Activated naive CD8-positive, alpha-beta T cell (primary cell): ENCODE results near the gene IGLL1.
"Not testable (repeated sequence)": the region's sequence is repeated elsewhere in the genome, so short reads cannot be mapped to it uniquely, and the experiment has no call there.

Source experiments
- H3K27ac Mint-ChIP-seq: one replicate; pipeline ENCODE4 v1.8.0; 2021; ENCODE audit warnings: mixed read lengths
- H3K27me3 Mint-ChIP-seq: one replicate; pipeline ENCODE4 v1.8.0; 2021; ENCODE audit warnings: mixed read lengths
- H3K36me3 Mint-ChIP-seq: one replicate; pipeline ENCODE4 v1.8.0; 2021; ENCODE audit warnings: mixed read lengths
- H3K4me1 Mint-ChIP-seq: one replicate; pipeline ENCODE4 v1.8.0; 2021; ENCODE audit warnings: low read depth, mixed read lengths
- H3K4me3 Mint-ChIP-seq: one replicate; pipeline ENCODE4 v1.8.0; 2021; ENCODE audit warnings: mild to moderate bottlenecking, mixed read lengths
- H3K9me3 Mint-ChIP-seq: one replicate; pipeline ENCODE4 v1.8.0; 2021; ENCODE audit warnings: low read depth, mixed read lengths

IGLL1 gene

DNA sequence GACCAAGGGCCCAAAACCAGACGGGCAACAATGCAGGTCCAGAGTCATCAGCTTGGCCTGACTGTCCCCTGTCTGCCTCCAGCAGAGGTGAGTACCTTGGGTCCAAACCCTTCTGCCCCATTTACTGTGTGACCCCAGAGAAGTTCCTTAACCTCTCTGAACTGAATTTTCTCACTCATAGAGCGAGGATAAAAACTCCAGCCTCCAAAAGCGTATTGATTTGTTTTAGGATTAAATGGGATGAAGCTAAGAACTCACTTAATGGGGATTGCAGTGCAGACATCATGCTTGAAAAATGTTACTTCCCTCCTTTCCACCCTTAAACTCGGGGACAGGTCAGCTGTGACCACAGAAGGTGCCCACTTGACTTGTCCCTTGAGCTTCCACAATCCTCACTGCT is 22.6 kb downstream of the IGLL1 start:
- no peaks in the 10 kb centered on the region for H3K9me3 Mint-ChIP-seq
- H3K27ac Mint-ChIP-seq, result no peak overlapping the region
- H3K36me3 Mint-ChIP-seq, result no peaks in the 10 kb centered on the region
- H3K27me3 Mint-ChIP-seq, result peaks cover 2% of the 10 kb centered on the region
- no peaks in the 10 kb centered on the region for H3K4me1 Mint-ChIP-seq
- H3K4me3 Mint-ChIP-seq, result no peak overlapping the region

DNA sequence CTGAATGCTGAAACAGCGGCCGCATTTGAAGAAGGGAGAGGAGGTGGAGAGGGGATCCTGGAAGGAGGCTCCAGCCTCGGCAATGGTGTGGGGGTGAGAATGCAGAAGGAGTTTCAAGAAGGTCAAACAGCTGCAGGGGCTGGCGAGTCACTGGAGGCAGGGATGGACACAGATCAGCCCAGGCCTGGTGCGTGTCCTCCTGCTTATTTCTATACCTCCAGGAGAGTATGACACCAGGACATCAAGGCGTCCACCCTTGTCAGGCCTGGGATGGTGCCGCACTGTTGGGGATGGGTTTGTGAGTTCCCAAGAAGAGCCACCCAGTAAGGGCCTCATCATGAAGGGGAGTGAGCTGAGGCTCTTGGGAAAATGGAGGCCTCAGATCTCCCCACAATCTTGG is 23.1 kb downstream of the IGLL1 start:
- H3K36me3 Mint-ChIP-seq, result no peaks in the 10 kb centered on the region
- no peak overlapping the region for H3K27ac Mint-ChIP-seq
- no peaks in the 10 kb centered on the region for H3K9me3 Mint-ChIP-seq
- H3K4me3 Mint-ChIP-seq, result no peak overlapping the region
- peaks cover 2% of the 10 kb centered on the region for H3K27me3 Mint-ChIP-seq
- no peaks in the 10 kb centered on the region for H3K4me1 Mint-ChIP-seq

DNA sequence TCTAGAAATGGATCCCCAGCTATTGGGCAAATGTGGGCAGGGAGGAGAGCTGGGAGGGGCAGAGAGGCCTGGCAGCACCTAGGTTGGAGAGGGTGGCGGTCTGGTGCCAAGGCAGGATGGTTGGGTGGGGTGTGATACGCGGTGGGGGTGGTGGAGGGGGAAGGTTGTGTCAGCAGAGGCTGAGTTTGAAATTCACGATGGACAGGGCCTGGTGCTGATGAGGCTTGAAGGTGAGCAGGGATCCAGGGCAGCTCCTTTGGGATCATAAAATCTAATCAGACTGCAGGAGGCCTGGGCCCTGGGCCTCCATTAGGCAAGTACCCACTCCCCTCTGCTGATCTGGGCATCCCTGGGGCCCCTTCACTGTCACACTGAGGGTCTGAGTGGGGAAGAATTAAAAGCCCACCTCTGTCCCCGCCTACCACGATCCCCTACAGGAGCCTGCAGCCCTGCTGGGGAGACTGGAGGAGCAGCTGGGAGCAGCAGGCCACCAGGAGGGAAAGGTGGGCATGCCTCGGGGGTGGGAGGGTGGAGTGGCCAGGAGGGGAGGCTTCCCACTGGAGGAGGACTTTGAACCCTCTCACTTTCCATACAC is 24.0 kb downstream of the IGLL1 start:
- peaks cover 2% of the 10 kb centered on the region for H3K27me3 Mint-ChIP-seq
- no peaks in the 10 kb centered on the region for H3K4me1 Mint-ChIP-seq
- H3K4me3 Mint-ChIP-seq, result no peak overlapping the region
- H3K36me3 Mint-ChIP-seq, result no peaks in the 10 kb centered on the region
- no peak overlapping the region for H3K27ac Mint-ChIP-seq
- no peaks in the 10 kb centered on the region for H3K9me3 Mint-ChIP-seq

DNA sequence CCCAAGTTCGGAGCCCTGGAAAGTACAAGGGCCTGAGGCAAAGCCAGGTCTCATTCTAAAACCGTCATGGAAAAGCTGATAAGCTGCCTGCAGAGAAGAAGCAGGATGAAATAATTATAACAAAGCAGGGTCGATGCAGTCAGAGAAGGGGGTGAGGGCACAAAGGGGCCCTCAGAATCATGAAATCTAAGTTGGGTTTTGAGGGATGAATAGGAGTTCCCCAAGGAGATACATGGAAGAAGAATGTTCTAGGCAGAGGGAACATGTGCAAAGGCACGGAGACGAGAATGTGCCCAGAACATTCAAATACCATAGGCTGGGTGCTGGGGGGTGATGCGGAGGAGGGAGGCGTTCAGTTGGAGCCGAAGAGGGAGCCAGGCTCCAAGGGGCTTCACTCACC is 25.0 kb downstream of the IGLL1 start:
- Mint-ChIP-seq H3K27ac (no peak overlapping the region), H3K27me3 (peaks cover 2% of the 10 kb centered on the region), H3K9me3 (no peaks in the 10 kb centered on the region), H3K36me3 (no peaks in the 10 kb centered on the region), H3K4me3 (no peak overlapping the region), H3K4me1 (no peaks in the 10 kb centered on the region)

DNA sequence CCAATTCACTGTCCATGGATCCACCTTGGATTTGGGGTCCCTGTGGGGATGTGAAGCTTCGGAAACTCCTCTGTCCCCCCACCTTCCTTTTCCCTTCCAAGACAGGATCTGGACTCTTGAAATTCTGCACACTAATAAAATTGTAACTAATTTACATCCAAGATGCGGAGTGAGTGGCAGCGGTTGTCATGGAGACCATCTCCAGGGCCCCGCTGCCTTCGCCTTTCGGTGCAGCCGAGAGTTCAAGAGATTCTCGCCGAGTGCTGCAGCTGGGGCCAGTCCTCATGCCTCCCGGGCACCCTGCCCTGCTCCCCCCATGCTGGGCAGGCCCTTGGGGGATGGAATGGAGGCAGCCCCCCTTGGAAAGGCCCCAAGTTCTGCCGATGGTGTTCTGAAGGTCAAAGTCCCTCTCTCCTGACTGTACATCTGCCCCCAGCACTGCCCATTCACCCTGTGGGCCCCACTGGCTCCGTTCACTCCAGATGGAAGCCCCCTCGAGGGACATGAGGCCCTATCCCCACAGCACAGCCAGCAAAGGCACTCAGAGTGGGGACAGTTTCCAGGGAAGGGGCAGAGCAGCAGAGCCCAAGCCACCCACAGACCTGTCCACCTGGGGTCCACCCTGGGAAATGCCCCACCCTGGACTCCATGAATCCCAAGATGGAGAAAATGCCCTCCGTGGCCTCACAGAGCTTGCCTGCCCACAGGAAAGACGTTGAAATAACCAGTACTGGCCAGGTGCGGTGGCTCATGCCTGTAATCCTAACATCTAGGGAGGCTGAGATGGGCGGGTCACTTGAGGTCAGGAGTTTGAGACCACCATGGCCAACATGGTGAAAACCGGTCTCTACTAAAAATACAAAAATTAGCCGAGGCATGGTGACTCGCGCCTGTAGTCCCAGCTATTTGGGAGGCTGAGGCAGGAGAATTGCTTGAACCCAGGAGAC is 25.9 kb downstream of the IGLL1 start:
- no peaks in the 10 kb centered on the region for H3K4me1 Mint-ChIP-seq
- H3K4me3 Mint-ChIP-seq, result no peak overlapping the region
- H3K9me3 Mint-ChIP-seq, result no peaks in the 10 kb centered on the region
- H3K36me3 Mint-ChIP-seq, result no peaks in the 10 kb centered on the region
- H3K27me3 Mint-ChIP-seq, result peaks cover 2% of the 10 kb centered on the region
- H3K27ac Mint-ChIP-seq, result no peak overlapping the region

DNA sequence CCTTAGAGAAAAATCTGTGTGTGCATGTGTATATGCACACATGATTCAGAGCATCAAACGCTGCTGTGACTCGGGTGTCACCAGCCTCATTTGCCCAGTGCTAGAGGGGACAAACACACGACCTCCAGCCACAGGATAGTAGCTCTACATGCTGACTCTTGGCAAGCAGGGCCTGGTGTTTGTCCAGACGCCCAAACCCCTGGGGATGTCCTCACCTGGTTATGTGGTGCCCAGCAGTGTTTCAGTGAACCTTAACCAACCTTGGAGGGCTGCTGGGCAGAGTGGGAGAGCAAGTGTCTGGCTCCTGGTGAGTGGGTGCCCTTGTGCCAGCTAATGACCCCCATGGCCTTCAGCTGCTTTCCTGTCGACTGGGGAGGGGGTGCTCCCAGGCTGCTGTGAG is 26.7 kb downstream of the IGLL1 start:
- Mint-ChIP-seq H3K27me3 (peaks cover 2% of the 10 kb centered on the region), H3K9me3 (no peaks in the 10 kb centered on the region), H3K36me3 (no peaks in the 10 kb centered on the region), H3K4me3 (no peak overlapping the region), H3K27ac (no peak overlapping the region), H3K4me1 (no peaks in the 10 kb centered on the region)

DNA sequence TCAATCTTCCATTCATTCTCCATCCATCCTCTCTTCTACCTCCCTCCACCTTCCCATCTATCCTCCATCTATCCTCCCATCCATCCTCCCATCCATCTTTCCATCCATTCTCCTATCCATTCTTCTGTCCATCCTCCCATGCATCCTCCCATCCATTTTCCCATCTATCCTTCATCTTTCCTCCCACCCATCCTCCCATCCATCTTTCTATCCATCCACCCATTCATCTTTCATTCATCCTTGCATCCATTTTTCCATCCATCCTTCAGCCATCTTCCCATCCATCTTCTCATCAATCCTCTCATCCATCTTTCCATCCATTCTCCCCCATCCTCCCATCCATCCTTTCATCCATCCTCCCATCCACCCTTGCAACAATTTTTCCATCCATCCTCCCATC is 27.5 kb downstream of the IGLL1 start:
- H3K27me3 Mint-ChIP-seq, result peaks cover 2% of the 10 kb centered on the region
- no peaks in the 10 kb centered on the region for H3K36me3 Mint-ChIP-seq
- H3K9me3 Mint-ChIP-seq, result no peaks in the 10 kb centered on the region
- H3K27ac Mint-ChIP-seq, result no peak overlapping the region
- no peak overlapping the region for H3K4me3 Mint-ChIP-seq
- H3K4me1 Mint-ChIP-seq, result no peaks in the 10 kb centered on the region

DNA sequence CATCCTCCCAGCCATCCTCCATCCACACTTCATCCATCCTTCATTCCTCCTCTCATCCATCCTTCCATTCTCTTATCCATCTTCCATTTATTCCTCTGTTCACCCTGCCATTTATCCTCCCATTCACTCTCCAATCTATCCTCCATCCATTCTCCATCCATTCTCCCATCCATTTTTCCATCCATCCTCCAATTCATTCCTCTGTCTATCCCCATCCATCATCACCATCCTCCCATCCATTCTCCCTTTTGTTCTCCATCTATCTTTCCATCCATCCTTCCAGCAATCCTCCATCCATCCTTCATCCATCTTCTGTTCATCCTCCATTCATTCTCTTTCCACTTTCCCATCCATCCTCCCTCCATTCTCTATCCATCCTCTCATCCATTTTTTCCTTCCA is 28.7 kb downstream of the IGLL1 start:
- H3K27me3 Mint-ChIP-seq, result no peaks in the 10 kb centered on the region
- no peaks in the 10 kb centered on the region for H3K4me1 Mint-ChIP-seq
- H3K27ac Mint-ChIP-seq, result no peak overlapping the region
- no peaks in the 10 kb centered on the region for H3K9me3 Mint-ChIP-seq
- H3K4me3 Mint-ChIP-seq, result no peak overlapping the region
- H3K36me3 Mint-ChIP-seq, result no peaks in the 10 kb centered on the region

DNA sequence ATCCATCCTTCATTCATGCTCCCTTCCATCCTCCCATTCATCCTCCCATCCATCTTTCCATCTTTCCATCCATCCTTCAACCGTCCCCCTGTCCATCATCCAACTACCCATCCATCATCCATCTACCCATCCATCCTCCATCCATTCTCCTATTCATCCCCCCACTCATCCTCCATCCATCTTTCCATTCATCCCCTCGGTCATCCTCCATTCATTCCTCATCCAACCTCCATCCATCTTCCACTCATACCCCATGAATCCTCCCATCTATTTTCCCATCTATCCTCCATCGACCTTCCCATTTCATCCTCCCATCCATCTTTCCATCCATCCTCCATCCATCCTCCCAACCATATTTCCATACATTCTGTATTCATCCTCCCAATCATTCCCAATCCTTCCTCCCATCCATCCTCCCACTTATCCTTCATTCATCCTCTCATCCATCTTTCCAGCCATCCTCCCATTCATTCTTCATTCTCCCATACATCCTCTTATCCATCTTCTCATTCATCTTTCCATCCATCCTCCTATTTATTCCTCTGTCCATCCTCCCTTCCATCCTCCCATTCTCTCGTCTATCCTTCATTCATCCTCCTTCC is 29.9 kb downstream of the IGLL1 start:
- no peak overlapping the region for H3K4me3 Mint-ChIP-seq
- no peaks in the 10 kb centered on the region for H3K36me3 Mint-ChIP-seq
- no peak overlapping the region for H3K27ac Mint-ChIP-seq
- H3K9me3 Mint-ChIP-seq, result no peaks in the 10 kb centered on the region
- H3K4me1 Mint-ChIP-seq, result no peaks in the 10 kb centered on the region
- H3K27me3 Mint-ChIP-seq, result no peaks in the 10 kb centered on the region

DNA sequence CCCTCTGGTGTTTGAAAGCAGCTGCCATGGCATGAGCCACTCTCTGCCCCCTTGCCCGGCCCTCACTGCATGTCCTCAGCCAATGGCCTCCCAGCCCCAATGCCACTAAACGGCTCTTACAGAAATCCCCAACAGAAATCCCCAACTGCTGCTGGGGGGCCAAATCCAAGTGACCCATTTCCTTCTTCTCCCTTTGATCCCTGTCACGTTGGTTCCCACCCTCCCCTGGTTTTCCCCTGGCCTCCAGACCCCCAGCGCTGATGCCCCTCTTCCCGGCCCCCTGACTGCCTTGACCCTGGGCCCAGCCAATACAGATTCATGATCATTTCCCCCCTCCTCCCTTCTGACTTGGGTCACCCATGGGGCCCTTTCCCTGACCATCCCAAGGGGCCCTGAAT is 30.9 kb downstream of the IGLL1 start:
- Mint-ChIP-seq H3K27ac (no peak overlapping the region), H3K4me3 (no peak overlapping the region), H3K4me1 (no peaks in the 10 kb centered on the region), H3K36me3 (no peaks in the 10 kb centered on the region), H3K9me3 (no peaks in the 10 kb centered on the region), H3K27me3 (no peaks in the 10 kb centered on the region)

DNA sequence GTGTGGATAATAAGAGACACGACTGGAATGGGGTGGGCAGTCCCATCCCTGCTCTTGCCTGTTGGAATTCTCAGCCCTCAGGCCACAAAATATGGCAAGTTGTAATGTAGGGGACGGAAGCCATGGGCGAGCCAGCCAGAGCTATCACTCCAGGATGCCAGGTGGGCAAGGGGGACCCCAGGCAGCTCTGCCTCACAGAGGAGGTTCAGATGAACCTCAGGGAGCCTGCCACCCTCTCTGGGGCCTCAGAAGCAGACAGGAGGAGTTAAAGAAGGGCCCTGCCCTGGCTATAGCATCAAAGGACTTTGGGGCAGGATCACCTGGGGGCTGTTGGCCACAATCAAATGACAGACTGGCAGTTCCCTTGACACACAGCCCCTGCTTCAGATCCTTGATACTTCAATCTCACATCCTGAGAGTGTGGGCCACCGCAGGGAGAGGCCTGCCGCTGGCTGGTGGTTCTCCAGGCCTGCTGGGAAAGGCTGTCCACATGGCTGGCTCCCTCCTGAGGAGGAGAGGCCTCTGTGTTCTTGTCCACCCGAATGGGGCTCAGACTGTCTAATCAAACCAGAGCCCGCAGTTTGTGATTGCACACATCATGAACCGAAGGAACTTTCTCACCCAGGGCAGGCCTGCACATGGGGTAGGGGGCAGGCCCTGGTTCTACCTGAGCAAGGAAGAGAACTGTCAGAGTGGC is 31.4 kb downstream of the IGLL1 start:
- H3K27ac Mint-ChIP-seq, result no peak overlapping the region
- no peaks in the 10 kb centered on the region for H3K4me1 Mint-ChIP-seq
- no peak overlapping the region for H3K4me3 Mint-ChIP-seq
- H3K9me3 Mint-ChIP-seq, result no peaks in the 10 kb centered on the region
- no peaks in the 10 kb centered on the region for H3K27me3 Mint-ChIP-seq
- H3K36me3 Mint-ChIP-seq, result no peaks in the 10 kb centered on the region

DNA sequence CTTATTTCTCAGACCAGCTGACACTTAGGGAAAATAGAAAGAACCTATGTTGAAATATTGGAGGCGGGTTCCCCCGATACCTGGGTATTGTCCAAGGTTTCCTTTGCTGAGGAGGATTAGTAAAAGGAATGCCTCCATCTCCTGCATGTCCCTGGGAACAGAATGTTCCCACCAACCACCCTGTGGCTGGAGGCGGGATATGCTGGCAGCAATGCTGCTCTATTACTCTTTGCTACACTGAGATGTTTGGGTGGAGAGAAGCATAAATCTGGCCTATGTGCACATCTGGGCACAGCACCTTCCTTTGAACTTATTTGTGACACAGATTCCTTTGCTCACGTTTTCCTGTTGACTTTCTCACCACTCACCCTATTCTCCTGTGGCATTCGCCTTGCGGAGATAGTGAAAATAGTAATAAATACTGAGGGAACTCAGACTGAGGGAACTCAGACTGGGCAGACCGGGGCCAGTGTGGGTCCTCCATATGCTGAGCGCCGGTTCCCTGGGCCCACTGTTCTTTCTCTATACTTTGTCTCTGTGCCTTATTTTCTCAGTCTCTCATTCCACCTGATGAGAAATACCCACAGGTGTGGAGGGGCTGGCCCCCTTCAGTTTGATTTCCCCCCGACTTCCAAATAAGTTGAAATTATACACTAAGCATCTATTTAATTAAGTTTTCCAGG is 32.1 kb downstream of the IGLL1 start:
- Mint-ChIP-seq H3K27ac (no peak overlapping the region), H3K27me3 (no peaks in the 10 kb centered on the region), H3K4me3 (no peak overlapping the region), H3K9me3 (no peaks in the 10 kb centered on the region), H3K4me1 (no peaks in the 10 kb centered on the region), H3K36me3 (no peaks in the 10 kb centered on the region)

DNA sequence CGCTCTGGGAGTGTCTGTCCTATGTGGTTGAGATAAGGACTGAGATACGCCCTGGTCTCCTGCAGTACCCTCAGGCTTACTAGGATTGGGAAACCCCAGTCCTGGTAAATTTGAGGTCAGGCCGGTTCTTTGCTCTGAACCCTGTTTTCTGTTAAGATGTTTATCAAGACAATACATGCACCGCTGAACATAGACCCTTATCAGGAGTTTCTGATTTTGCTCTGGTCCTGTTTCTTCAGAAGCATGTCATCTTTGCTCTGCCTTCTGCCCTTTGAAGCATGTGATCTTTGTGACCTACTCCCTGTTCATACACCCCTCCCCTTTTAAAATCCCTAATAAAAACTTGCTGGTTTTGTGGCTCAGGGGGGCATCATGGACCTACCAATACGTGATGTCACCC is 32.7 kb downstream of the IGLL1 start:
- not testable (repeated sequence) for H3K4me3 Mint-ChIP-seq, H3K4me1 Mint-ChIP-seq, H3K27me3 Mint-ChIP-seq, H3K27ac Mint-ChIP-seq, H3K36me3 Mint-ChIP-seq, H3K9me3 Mint-ChIP-seq

DNA sequence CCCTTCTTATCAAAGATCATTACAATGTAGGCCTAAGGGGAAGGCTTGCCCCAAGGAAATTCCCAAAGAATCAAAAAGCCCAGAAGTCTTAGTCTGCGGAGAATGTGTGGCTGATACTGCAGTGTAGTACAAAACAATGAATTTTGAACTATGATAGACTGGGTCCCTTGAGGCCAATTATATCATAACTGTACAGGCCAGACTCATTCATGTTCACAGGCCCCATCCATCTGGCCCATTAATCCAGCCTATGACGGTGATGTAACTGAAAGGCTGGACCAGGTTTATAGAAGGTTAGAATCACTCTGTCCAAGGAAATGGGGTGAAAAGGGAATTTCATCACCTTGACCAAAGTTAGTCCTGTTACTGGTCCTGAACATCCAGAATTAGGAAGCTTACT is 35.2 kb downstream of the IGLL1 start:
- Mint-ChIP-seq H3K27me3 (no peaks in the 10 kb centered on the region), H3K27ac (no peak overlapping the region), H3K4me3 (no peak overlapping the region), H3K4me1 (no peaks in the 10 kb centered on the region), H3K36me3 (no peaks in the 10 kb centered on the region), H3K9me3 (no peaks in the 10 kb centered on the region)
